OCI-LY7 (cell line): ENCODE measurements around the gene CFAP58. TPM values are rescaled to one million over a fixed set of nuclear protein-coding genes. Genes with fewer than 3 reads are reported as not detected.

ENCODE experiments used
- BruUV-seq: library from RNA; stranded (reverse); fragments of 400-500 nt; replicated peaks from 2 replicates; lab custom pipeline; 2021; lab: Mats Ljungman, UMichigan
- CTCF ChIA-PET: fragments of 300-600 bp; sonication (Branson Sonifier 250); formaldehyde crosslinking; loops from one replicate; lab custom pipeline; 2022; ENCODE audit warnings: antibody characterized with exemption; ENCODE audit not compliant: unreplicated experiment; lab: Charles Lee
- POLR2A ChIA-PET: fragments of 300-600 bp; sonication (Branson Sonifier 250); formaldehyde crosslinking; loops from one replicate; lab custom pipeline; 2022; ENCODE audit warnings: antibody characterized with exemption; lab: Charles Lee
- DNase-seq: peaks from one replicate; pipeline ENCODE4 v3.0.0-alpha.2; 2015; ENCODE audit warnings: low spot score
- H2AFZ ChIP-seq: fragments of 200-600 bp; sonication (generic), shearing (Covaris generic); 2 replicates; pipeline ENCODE4 v1.6.1; 2014; ENCODE audit warnings: mild to moderate bottlenecking, antibody characterized with exemption, low read length, moderate library complexity
- H3K27ac ChIP-seq: fragments of 200-600 bp; sonication (generic); 2 replicates; pipeline ENCODE4 v1.5.1; 2014; ENCODE audit warnings: mixed run types, low read depth, mild to moderate bottlenecking, moderate library complexity, low read length, inconsistent platforms; ENCODE audit not compliant: poor library complexity, severe bottlenecking
- H3K36me3 ChIP-seq: fragments of 200-600 bp; sonication (generic); 2 replicates; pipeline ENCODE4 v1.6.1; 2014; ENCODE audit warnings: mild to moderate bottlenecking, antibody characterized with exemption, low read length, moderate library complexity, mixed read lengths; ENCODE audit not compliant: insufficient read depth
- H3K4me1 ChIP-seq: fragments of 200-600 bp; sonication (generic); 2 replicates; pipeline ENCODE4 v1.5.1; 2014; ENCODE audit warnings: mild to moderate bottlenecking, low read length; ENCODE audit not compliant: insufficient read depth, poor library complexity, severe bottlenecking
- H3K4me2 ChIP-seq: fragments of 200-600 bp; sonication (generic); 2 replicates; pipeline ENCODE4 v1.6.1; 2014; ENCODE audit warnings: mild to moderate bottlenecking, low read length
- H3K4me3 ChIP-seq: fragments of 200-600 bp; sonication (generic); 2 replicates; pipeline ENCODE4 v1.5.1; 2014; ENCODE audit warnings: mild to moderate bottlenecking, low read depth, low read length; ENCODE audit not compliant: poor library complexity, severe bottlenecking
- H3K79me2 ChIP-seq: fragments of 200-600 bp; sonication (generic); 2 replicates; pipeline ENCODE4 v1.6.1; 2016; ENCODE audit warnings: low read depth, mild to moderate bottlenecking, low read length, moderate library complexity, mixed read lengths; ENCODE audit not compliant: insufficient read depth
- H3K9me2 ChIP-seq: fragments of 200-600 bp; sonication (generic); 2 replicates; pipeline ENCODE4 v1.6.1; 2016; ENCODE audit warnings: mild to moderate bottlenecking, low read length, mixed read lengths; ENCODE audit not compliant: insufficient read depth
- H3K9me3 ChIP-seq: fragments of 200-600 bp; sonication (generic); 2 replicates; pipeline ENCODE4 v1.6.1; 2014; ENCODE audit warnings: mild to moderate bottlenecking, mixed run types, low read length, mixed read lengths
- H4K20me1 ChIP-seq: fragments of 200-600 bp; sonication (generic); 2 replicates; pipeline ENCODE4 v1.6.1; 2014; ENCODE audit warnings: mild to moderate bottlenecking, antibody characterized with exemption, low read length, moderate library complexity, mixed read lengths; ENCODE audit not compliant: insufficient read depth
- EZH2phosphoT487 ChIP-seq: fragments of 200-600 bp; sonication (generic); IDR thresholded peaks from 2 replicates; pipeline ENCODE4 v1.6.1; 2018; ENCODE audit warnings: low read depth, borderline replicate concordance, mild to moderate bottlenecking, mixed run types, antibody characterized with exemption, low read length, moderate library complexity, mixed read lengths
- intact Hi-C: fragments of 100-400 bp; cut with micrococcal nuclease; formaldehyde crosslinking; loops from one replicate; pipeline ENCODE4 v1.10.0; 2022; ENCODE audit not compliant: unreplicated experiment
- total RNA-seq, 2 experiments: library from RNA; depleted of rRNA in 1 of 2; stranded (reverse); fragments of >200 nt in 1 of 2; shearing (Covaris generic) in 1 of 2; gene quantifications; 2 replicates each; pipeline ENCODE4 v1.2.3, GENCODE V29; 2014 to 2022
- TF ChIP-seq, protein P1 (sequence below): fragments of 200-600 bp; sonication (generic); conservative IDR thresholded peaks from 2 replicates; pipeline ENCODE4 v1.5.1; 2014; ENCODE audit warnings: mild to moderate bottlenecking, antibody characterized with exemption, low read length, moderate library complexity, mixed read lengths

The CFAP58 gene
- total RNA-seq, 2 experiments from 2014 or later: 0.09 to 1.5 TPM

DNA sequence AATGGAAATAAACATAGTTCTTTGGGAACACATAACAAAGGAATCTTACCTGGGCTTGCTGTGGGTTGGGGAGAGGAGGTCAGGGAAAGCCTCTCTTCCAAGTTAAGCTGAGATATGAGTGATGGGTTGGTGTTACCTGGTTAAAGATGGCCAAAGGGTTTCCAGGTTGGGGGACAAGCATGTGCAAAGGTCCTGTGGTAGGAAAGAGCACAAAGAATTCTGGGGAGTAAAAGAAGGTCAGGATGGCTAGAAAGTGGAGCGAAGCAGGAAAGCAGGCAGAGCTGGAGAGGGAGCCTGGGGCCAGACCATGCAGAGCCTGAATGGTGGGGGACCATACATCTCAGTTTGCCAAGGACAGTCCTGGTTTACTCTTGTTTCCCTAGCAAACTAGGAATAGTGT lies 133.2 kb downstream of the CFAP58 start:
- no peak overlapping the region for H2AFZ ChIP-seq
- no peak overlapping the region for H3K27ac ChIP-seq
- no peaks in the 10 kb centered on the region for H3K9me3 ChIP-seq
- H3K9me2 ChIP-seq: no peaks in the 10 kb centered on the region
- no peaks in the 10 kb centered on the region for H3K4me1 ChIP-seq
- no peak overlapping the region for H3K4me3 ChIP-seq
- intact Hi-C loops: no loop called here
- H3K4me2 ChIP-seq: no peak overlapping the region
- BruUV-seq: no TSS peak
- no peaks in the 10 kb centered on the region for H4K20me1 ChIP-seq
- no peaks in the 10 kb centered on the region for H3K79me2 ChIP-seq
- ChIA-PET CTCF (no interaction called here), POLR2A (no interaction called here)
- no peaks in the 10 kb centered on the region for H3K36me3 ChIP-seq
- DNase-seq: no peak
- TF ChIP-seq EZH2phosphoT487: no peak
- TF ChIP-seq, protein P1, sequence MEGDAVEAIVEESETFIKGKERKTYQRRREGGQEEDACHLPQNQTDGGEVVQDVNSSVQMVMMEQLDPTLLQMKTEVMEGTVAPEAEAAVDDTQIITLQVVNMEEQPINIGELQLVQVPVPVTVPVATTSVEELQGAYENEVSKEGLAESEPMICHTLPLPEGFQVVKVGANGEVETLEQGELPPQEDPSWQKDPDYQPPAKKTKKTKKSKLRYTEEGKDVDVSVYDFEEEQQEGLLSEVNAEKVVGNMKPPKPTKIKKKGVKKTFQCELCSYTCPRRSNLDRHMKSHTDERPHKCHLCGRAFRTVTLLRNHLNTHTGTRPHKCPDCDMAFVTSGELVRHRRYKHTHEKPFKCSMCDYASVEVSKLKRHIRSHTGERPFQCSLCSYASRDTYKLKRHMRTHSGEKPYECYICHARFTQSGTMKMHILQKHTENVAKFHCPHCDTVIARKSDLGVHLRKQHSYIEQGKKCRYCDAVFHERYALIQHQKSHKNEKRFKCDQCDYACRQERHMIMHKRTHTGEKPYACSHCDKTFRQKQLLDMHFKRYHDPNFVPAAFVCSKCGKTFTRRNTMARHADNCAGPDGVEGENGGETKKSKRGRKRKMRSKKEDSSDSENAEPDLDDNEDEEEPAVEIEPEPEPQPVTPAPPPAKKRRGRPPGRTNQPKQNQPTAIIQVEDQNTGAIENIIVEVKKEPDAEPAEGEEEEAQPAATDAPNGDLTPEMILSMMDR: no peak

DNA sequence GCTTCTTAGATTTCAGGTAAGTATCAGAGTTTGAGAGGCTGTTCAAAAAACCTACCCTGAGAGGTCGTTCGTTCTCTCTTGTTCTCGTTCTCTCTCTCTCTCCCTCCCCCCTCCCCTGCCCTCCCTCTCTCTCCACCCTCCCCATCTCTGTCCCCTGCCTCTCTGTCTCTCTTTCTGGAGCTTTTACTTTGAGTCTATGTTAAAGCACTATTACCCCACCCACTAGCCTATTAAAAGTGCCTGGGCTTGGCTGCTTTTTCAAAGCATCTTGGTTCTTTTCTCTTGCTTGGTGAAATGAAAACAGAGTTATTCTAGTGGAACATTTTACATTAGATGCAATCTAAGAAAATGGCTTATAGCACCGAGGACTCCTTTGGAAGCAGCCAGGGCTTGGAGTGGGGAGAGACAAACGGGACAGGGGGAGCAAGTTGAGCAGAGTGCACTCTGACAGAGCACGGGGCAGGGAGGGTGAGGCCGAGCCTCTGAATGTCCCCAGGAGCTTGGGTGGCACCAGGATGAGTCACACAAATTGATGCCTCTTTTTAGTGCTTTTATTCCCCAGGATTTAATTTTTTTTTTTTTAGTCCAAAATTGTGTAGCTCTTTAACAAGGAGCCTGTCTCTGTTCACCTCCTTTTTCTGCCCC lies 134.3 kb downstream of the CFAP58 start:
- Histone ChIP-seq H3K36me3 (no peaks in the 10 kb centered on the region), H3K79me2 (no peaks in the 10 kb centered on the region), H3K9me2 (no peaks in the 10 kb centered on the region), H3K4me3 (no peak overlapping the region), H4K20me1 (no peaks in the 10 kb centered on the region), H3K27ac (no peak overlapping the region), H3K4me1 (no peaks in the 10 kb centered on the region), H2AFZ (no peak overlapping the region), H3K4me2 (no peak overlapping the region), H3K9me3 (no peaks in the 10 kb centered on the region)
- TF ChIP-seq, protein P1: no peak
- no peak for TF ChIP-seq EZH2phosphoT487
- intact Hi-C loops: no loop called here
- POLR2A ChIA-PET: no interaction called here
- CTCF ChIA-PET: no interaction called here
- no TSS peak for BruUV-seq
- DNase-seq: no peak

DNA sequence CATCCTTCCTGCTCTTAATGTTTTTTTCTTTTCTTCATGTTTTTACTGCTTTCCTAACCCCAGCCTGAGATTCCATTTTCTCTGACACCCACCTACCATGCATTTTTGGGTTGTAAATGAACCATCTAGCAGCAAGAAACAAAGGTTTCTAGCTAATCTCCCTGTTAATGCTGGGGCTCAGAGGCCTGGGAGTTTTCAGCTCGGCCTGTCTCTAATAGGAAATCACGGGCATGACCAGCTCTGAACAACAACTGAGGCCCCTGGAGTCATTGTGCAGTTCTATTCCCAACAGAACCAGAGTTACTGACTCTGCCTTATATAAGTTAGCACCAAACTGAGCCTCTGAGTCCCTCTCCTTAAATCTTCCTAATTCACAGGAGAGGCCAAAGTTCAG lies 134.8 kb downstream of the CFAP58 start:
- H3K79me2 ChIP-seq: no peaks in the 10 kb centered on the region
- H4K20me1 ChIP-seq: no peaks in the 10 kb centered on the region
- CTCF ChIA-PET: no interaction called here
- H3K9me3 ChIP-seq: no peaks in the 10 kb centered on the region
- H2AFZ ChIP-seq: no peak overlapping the region
- H3K9me2 ChIP-seq: no peaks in the 10 kb centered on the region
- no TSS peak for BruUV-seq
- POLR2A ChIA-PET: no interaction called here
- H3K36me3 ChIP-seq: no peaks in the 10 kb centered on the region
- intact Hi-C loops: no loop called here
- TF ChIP-seq, protein P1: no peak
- TF ChIP-seq EZH2phosphoT487: no peak
- DNase-seq: no peak
- no peak overlapping the region for H3K4me3 ChIP-seq
- H3K4me2 ChIP-seq: no peak overlapping the region
- no peaks in the 10 kb centered on the region for H3K4me1 ChIP-seq
- H3K27ac ChIP-seq: no peak overlapping the region
